Activated CD4-positive, alpha-beta T cell treated with anti-CD3 and anti-CD28 coated beads, Interleukin-2, amount 50 U/mL, for 48 hours (primary cell): ENCODE measurements around the gene PARS2.

ENCODE experiments used
- DNase-seq, 2 experiments: peaks; one replicate each; pipeline ENCODE4 v3.0.0-alpha.2; 2020

Gene PARS2

DNA sequence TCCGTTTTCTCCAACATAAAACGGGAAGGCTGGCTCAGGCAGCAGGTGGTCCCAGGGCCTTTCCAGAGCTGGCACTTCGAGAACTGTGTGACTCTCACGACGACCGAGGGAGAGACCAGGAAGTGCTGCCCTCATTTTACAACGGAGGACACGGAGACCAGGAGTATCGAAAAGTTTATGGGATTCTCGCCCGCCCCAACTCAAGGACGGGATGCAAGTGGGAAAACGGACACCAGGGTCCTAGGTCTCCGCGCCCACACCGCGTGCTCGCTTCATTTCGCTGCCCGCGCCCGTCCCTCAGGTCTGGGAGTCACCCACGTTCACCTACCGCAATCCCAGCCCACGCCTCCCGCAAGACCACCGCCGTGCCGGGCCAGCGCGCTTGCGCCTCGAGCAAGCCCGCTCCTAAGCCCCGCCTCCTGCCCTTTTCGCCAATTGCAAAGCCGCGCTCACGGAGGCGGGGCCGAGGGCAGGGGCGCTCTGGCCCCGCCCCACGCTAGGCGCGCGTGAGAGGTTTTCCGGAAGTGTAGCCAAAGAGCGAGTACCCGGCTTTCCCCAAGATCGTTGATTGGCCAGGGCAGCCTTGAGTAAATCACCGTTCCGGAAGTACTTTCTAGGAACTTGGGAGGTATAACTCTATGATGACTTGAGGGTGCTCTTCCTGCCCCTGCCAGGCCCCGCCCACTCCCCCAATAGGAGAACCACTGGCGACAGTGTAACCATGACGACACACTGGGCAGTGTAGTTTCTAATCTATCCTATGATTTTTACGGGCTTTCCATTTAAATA is at the start of gene PARS2:
TSS of gene PARS2 (minus strand) at position 391 of the 789 bp plus-strand sequence. CDS start 5,362 bp downstream, outside the sequence.
- peak; percentile 97 for DNase-seq

DNA sequence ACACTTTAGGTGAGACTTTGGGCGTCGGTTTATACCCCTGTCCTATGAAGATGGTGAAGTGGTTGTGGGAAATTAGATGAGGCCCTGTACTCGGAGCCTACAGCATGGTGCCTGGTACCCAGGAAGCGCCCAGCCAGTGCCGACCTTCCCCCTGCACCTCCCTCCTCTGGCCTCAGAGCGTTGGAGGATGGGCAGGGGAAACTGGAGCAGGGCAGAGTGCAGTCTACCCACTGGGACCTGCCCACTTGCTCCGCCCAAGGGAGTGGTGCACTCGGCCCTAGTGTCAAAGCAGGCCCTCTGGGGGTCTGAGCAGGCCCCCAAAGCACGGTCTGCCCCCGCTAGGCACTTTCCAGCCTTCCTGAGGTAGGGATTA is 49.8 kb upstream of the PARS2 start:
- no peak for DNase-seq

DNA sequence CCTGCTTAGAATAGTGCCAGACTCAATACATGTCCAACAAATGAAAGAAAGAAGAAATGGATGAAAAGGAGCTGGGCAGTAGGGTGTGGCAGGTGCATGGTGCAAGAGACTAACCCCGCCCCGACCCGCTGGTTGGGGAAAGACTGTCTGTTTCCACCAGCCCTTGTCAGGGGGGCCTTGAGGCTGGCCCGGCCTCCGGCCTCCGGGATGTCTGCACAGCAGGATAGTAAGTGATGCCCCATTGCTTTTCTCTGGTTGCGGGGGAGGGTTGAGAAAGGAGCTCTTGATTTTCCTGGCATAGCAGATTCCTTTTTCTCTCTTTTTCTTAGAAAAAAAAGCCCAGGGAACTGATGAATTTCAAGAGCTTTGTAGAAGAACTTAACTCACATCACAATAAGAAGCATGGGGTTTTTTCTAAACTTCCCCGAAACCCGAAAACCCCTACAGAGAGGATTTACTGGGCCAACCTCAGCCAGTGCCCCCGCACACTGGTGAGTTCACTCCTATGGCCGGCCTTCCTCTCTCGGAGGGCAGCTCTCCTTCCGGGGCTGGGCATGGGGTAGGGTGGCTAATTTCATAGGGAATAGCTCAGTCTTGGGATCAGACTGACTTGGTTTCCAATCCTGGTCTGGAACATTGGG is 49.3 kb upstream of the PARS2 start:
- DNase-seq, result no peak

DNA sequence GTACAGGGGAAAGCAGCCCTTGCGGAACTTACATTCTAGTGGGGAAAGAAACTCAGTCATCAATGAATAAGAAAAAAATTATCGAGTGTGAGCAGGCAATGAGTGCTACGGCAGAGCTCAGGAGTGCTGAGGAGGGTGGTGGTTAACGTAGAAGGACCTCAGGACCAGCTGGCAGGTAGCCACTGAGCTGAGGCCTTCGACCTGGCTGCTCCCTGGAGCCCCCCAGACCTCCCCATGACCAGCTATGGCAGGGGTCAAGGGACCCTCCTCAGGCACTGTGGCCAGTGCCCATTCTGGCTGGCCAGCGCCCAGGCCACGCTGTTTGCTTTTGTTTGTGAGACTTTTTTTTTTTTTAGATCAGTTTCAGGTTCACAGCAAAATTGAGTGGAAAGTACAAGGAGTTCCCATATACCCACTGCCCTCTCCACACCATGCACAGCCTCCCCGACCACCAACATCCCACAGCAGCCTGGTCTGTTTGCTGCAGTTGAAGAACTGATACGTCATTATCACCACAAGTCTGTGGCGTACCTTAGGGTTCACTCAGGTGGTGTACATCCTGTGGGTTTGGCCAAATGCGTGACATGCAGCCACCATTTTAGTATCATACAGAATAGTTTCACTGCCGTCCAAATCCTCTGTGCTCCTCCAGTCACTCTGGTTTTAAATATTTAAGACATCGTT is 48.6 kb upstream of the PARS2 start:
- DNase-seq, result no peak

DNA sequence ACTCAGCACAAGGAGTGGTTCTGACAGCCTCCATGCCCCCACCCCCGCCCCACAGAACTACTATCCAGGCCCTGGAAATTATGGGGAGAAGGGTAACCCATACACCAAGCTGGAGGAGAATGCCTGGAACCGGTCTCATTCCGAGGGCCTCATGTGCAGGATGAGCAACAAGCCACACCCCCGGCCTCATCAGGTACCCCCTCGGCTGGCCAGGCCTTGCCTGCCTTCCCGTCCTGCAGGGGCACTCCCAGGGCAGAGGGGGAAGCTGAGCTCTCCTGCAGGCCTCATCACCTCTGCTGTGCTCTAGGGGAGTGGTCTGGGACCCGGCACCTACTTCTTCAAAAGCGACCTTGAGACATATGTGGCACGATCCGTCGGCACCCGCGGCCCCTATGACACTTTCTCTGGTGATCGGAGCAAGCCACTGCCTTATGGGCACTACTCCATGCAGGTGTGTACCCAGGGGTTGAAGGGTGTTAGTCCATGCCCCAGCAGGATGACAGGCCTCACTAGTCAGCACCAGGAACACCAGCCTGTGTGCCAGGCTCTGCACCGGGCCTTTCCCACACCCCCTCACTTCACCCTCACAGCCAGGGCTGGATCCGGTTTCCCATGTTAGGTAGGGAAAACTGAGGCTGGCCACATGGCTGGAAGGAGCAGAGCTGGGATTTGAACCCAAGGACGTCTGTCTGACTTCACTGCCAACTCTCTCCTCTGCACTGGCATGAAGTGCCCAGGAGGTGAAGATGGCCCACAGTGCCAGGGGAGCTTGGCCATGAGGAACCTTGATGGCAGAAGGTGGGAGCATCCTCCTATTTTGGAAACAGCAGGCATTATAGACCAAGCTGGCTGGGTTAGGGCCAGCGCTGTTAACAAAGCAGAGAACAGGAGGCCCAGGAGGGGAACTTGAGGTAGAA is 47.7 kb upstream of the PARS2 start:
- no peak for DNase-seq

DNA sequence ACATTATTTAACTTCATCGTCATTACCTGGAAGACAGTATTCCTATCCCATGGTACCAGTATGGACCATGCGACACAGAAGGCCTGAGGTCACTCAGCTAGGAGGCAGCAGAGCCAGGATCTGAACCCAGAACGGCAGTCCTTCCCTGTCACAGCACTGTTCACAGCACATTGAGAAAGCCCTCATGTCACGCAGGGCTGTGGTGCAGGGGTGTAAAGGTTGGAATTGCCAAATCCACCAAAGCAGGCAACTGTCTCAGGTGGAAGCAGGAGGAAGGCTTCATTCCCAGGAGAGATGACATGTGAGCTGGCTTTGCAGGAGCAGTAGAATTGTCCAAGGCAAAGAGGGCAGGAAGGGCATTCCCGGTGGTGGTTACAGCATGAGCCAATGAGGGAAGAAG is 46.7 kb upstream of the PARS2 start:
- DNase-seq, result no peak

DNA sequence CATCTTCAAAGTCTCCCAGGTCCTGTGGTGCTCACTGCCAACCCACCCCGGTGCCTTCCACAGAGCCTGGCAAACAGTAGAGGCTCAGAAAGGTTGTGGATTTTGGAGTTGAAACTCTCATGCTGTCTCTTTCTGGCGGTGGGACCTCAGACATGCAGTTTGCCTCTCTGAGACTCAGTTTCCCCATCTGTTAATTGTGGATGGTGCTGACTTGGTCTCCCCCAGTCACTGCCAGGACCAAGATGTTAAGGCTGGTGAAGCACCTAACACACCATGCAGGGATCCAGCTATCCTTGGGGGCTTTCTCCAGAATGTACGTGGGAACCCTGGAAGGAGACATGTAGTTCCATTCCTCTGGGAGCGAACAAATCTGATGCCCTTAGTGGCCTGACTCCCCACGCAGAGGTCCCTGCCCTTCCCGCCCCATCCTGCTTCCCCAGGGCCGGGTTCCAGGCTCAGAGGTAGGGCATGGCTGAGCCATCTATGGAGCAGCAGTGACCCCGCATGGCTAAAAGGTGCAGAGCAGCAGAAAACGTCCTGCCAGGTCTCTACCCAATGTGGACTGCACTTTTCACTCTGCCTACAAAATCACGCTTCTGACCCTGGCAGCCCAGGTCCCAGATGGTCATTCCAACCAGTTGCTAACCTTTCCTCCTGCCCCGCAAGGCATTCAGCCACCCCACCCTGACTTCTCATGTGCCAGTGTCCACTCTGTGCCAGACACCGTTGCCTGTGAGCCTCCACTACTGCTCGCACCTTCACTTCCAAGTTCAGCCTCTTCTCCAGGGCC is 46.0 kb upstream of the PARS2 start:
- DNase-seq, result peak; percentile 80 to 81

DNA sequence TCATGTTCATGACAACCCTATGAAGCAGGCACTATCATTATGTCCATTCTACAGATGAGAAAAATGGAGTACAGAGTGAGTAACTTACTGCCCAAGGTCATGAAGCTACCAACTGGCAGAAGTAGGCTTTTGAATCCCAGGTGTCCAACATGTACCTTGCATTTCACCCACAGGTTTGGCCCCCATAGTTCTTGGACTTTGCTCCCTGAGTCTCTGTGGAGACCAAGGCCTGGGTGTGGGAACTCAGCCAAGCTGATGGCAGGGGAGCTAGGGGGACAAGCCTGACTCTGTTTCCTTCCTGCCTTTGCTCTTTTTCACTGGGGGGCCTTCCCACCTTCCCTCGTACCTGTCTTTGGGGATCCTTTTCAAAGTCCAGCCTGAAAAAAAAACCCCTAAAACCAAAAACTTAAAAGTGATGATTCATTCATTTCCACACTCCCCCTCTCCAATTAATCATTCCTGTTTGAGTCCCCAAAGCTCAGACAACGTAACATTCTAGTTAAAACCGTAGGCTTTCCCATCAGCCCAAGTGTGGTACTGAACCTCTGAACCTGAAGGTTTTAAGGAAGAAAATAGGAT is 45.3 kb upstream of the PARS2 start:
- no peak for DNase-seq

DNA sequence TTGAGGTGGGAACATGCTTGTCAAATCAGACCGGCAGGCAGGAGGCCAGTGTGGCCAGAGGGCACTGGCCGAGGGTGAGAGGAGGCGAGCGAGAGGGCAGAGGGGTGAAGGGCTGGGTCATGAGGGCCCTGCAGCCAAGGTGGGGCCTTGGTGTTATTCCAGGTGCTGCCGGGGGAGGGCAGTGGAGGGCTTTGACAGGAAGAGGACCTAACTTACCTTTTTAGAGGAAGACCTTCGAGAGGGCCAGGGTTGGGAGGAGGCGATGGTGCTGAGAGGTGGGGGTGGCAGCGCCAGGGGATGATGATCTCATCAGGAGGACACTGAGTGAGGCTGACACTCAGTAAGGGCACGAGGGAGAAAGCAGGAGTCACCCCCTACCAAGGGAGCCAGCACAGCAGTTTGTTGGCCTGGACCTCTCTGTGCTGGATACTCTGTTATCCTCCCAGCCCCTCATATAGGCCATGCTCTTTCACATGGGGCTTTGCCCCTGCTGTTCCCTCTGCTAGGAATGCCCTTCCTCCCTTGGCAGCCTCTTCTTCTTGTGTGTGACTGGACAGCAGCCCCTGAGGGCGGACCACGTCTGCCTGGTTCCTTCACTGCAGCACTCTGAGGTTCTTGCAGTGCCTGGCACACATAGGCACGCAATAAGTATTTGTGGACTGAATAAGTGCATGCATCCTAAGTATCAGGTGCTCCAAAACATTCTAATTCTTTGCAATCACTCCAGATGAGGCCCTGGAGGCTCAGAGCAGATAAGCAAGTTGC is 44.3 kb upstream of the PARS2 start:
- no peak for DNase-seq

DNA sequence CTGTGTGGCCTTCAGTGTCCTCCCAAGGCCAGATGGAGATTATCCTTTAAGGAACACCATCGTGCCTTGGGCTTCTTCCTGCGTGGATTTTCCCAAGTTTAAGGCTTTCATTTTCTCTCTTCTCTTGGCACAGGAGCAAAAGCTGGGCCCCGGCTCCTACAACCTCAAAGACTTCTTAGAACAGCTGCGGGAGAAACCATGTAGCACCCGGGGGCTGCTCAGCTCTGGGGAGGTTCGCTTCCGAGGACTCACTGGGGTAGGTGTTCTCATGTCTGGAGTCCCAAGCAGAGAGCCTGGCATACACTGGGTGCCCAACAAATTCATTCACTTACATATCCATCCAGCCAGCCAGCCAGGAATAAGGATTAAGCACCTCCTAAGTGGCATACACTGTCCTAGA is 43.4 kb upstream of the PARS2 start:
- no peak for DNase-seq

DNA sequence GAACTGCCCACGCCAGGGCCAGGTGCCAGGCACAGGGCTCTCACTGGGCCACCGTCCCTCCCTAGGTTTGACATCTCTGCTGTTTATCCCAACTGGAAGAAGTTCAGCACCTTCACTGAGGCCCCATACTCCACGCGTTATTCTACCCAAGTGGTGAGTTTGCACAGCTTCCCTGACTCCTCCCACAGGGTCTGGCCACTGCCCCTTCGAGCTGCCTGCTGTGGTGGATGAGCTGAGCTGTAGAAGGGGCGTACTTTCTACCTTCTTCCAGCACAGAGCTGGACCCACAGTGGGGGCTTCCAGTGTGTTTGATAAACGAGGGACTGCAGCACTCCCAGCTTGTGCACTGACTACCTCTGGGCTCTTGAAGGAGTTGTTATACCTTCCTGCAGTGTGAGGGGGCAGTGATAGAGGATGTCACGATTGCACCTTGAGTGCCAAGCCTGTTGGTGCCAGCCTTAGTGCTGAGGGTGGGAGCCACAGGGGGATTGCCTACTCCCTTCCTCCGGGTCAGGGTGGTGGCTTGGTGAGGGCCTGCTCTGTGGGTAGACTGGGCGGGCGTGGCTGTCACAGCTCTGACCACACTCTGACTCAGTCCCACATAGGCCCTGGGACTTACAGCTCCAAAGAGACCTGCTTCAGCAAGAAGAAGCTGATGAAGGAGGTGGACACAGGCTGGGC is 42.7 kb upstream of the PARS2 start:
- DNase-seq, result peak in 1 of 2 experiments; percentile 27

DNA sequence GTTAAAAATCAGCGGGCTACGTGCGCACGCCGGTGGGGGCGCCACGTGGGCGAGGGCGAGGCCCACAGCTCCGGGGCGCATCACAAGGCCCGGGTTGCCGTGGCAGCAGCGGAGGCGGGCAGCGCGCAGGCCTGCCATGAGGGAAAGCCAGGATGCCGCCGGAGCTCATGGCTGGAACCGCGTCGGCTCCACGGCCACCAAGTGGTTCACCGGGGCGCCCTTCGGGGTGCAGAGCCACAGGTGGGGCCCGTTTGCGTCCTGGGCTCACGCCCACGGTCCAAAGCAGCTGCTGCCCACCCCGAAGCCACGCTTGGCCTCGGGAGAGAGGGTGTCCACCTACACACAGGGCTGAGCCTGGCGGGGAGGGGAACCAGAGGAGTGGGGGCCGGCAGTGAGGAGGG is 41.7 kb upstream of the PARS2 start:
- DNase-seq, result no peak

DNA sequence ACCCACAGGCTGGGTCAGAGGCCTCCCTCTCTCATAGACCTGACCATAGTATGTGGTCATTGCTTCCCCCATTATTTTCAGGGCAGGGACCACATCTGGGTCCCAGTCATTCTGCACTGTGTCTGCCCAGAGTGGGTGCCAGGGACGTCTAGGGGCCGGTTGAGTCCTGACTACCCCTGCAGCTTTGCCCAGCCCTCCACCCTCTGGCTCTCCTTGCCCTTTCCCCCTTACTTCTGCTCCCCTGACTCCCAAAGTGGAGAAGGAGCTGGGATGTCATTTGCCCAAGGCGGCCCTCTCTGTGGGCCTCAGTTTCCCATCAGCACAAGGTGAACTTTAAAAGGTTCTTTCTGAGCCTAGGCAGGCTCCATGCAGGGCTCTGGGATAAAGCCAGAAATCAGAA is 41.1 kb upstream of the PARS2 start:
- no peak for DNase-seq

DNA sequence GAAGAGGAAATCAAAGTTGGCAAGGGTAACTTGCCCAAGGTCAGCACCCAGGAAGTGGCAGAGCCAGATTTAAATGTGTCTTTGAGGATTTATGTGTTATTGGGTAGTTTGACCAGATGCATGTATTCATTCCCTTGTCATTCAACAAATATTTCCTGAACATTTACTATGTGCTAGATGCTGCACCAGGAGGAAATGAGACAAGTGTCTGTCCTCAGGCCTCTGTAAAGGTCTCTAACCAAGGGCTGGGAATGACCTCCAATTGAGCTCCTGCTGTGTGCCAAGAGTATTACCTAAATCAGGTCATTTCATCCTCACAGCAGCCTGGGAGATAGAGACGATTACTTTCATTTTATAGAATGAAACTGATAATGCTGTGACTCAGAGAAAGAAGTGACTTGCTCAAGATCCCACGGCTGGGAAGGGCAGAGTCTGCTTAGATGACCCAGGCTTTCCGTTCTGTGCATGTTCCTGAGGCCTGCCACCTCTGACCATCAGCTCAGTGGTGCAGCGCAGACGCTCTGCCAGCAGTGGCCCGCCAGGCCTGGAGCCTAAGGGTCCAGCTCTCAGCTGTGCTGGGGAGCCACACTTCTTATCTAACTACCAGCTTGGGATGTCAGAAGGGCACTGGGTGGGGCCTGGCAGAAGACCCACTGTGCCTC is 40.3 kb upstream of the PARS2 start:
- DNase-seq, result peak; percentile 40 to 57

DNA sequence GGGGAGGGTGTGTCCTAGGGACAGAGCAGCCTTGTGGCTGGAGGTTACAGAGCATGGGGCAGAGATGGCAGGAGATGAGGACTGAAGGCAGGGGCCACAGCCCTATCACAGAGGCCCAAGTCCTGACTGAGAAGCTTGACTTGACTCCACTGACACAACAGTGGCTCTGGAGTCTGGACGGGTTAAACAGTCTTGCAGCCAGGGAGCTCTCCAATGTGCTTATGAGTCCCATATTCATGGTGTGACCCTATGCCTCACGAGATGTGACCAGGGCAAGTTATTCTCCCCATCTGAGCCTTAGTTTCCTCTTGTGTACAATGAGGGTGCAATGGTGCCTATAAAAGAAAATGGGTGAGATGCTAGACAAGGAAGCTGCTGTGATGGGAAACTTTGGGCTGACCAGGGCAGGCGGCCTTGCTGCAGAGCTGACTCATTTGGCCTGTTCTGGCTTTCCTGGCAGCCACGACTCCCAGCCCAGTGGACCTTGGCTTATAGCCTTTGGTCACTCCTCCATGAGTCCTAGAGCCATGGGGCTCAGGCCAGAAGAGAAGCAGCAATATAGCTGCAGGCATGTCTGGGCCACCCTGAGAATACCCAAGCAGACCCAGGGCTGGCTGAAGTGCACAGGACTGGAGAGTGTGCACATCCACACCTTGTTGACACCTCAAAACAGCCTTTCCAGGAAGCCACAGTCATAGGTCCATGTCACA is 39.6 kb upstream of the PARS2 start:
- DNase-seq, result no peak

DNA sequence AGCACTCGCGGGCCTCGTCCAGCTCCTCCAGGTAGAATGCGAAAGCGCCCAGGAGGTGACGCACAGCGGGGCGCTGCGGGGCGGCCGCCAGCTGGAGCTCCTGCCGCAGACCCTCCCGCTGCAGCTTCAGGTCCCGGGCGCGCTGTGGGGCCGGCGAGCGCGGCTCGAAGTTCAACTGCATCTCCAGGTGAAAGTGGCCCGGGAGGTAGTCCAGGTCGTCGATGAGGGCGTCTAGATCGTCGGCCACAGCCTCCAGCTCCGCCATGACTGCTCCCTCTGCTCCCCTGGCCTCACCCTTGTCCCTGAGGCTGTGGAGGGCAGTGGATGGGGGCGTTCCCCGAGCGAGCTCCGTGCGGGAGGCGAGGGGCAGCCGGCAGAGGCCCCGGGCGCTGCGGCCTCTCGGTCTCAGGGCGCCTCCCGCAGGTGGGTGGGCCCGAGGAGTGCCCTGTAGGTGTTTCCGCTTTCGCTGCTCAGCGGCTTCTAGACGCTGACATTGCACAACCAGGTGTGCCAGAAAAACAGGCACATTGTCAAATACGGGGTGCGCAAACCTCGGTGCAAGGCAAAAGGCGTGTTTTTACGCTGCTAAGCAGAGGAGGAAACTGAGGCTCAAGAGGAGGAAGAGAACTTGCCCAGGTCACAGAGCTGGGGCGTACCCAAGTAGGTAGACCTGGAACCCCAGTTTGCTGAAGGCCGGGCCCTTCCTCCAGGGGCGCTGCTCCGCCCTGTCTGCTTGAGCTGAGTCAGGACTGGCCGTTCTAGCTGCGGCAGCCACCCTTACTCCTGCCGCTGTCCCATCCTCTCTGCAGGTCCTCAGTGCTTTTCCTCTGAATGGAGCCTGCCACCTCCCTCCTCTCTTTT is 36.8 kb upstream of the PARS2 start, which contains the start of gene TTC22:
TSS of gene TTC22 (minus strand) at position 425 of the 861 bp plus-strand sequence. CDS start at position 265, 160 bp downstream.
- peak; percentile 72 to 77 for DNase-seq

DNA sequence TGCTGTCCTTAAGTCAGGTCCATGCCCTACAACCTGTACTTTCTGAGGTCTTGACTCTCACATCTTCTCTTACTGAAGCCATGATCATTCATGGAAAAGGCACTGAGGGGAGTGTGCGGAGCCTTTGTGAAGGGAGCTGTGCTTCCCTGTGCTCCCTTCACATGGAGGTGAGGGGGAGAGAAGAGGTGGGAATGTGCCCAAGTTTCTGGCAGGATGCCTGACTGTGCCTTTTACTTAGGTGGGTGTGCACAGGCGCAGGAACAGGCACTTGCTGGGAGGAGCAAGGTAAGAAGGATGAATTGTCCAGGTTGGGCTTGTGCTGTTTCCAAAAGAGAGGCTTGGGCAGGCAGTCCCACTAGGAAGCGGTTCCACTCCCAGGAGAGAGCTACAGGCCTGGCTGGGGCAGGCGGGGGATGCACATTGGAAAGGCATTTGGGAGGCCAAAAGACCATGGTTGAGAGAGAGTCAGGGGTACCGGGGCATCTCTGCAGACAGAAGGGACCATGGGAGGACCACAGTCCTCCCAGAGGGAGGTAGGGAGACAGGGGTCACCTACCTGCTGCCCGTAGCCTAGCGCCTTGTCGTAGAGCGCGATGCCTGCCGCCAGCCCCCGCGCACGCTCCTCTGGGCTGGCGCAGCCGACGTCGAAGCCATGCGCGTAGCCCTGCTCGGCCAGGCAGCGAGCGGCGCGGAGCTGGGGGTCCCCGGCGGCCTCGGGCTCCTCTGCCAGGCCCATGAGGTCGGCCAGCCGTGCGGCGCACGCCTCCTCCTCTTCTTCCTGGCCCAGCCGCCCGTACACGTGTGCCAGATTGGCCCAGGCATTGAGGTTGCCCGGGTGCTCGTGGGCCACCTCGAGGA is 35.9 kb upstream of the PARS2 start:
- DNase-seq, result no peak
